Suprapubic skin (tissue), 4 donors: ENCODE measurements around the gene VAMP5.

ENCODE experiments used
- EP300 ChIP-seq: sonication (generic); formaldehyde crosslinking; IDR thresholded peaks from one replicate; pipeline ENCODE4 v1.6.1; 2017; ENCODE audit warnings: antibody characterized with exemption
- POLR2A ChIP-seq, 2 donors: fragments of 450-650 bp; IDR thresholded peaks; one replicate each; pipeline ENCODE4 v1.6.1; 2017; ENCODE audit warnings: antibody characterized with exemption in 2 of 2, mild to moderate bottlenecking in 2 of 2, moderate library complexity in 2 of 2
- POLR2AphosphoS5 ChIP-seq, 3 donors: sonication (generic); formaldehyde crosslinking; IDR thresholded peaks; one replicate each; pipeline ENCODE4 v1.6.1; 2017; ENCODE audit warnings: antibody characterized with exemption in 3 of 3
- TF ChIP-seq, protein P1 (sequence below), 2 donors: fragments of 200-600 bp in 1 of 2; fragments of 450-650 bp in 1 of 2; sonication (generic) in 1 of 2; IDR thresholded peaks; one replicate each; pipeline ENCODE4 v1.5.1; 2016 to 2019; ENCODE audit warnings: antibody characterized with exemption in 2 of 2, mild to moderate bottlenecking in 1 of 2, moderate library complexity in 1 of 2

DNA sequence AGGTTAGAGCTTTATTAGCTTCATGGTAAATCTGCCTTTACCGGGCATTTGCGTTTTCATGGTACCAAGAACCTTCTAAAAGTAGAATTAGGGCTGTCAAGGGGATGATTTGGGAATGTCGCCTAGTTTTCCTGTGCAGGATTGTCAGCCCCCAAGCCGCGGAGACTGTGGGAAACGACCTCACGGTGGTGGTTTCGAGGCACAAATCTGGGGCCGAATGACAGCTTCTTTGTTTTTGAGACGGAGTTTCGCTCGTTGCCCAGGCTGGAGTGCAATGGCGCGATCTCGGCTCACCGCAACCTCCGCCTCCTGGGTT is 31.1 kb downstream of the VAMP5 start:
- TF ChIP-seq, protein P1, sequence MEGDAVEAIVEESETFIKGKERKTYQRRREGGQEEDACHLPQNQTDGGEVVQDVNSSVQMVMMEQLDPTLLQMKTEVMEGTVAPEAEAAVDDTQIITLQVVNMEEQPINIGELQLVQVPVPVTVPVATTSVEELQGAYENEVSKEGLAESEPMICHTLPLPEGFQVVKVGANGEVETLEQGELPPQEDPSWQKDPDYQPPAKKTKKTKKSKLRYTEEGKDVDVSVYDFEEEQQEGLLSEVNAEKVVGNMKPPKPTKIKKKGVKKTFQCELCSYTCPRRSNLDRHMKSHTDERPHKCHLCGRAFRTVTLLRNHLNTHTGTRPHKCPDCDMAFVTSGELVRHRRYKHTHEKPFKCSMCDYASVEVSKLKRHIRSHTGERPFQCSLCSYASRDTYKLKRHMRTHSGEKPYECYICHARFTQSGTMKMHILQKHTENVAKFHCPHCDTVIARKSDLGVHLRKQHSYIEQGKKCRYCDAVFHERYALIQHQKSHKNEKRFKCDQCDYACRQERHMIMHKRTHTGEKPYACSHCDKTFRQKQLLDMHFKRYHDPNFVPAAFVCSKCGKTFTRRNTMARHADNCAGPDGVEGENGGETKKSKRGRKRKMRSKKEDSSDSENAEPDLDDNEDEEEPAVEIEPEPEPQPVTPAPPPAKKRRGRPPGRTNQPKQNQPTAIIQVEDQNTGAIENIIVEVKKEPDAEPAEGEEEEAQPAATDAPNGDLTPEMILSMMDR (IDR thresholded peaks at IDR 0.05) = no peak
- TF ChIP-seq POLR2AphosphoS5 (IDR thresholded peaks at IDR 0.05) = no peak
- no peak for TF ChIP-seq POLR2A (IDR thresholded peaks at IDR 0.05)
- no peak for TF ChIP-seq EP300
